Measurements from ENCODE around the gene DLL3.

Gene DLL3

GRCh38 chr19:39480337-39481228, 18.2 kb upstream of the DLL3 start, which contains the start of gene TIMM50:
Gene TIMM50, plus strand, starts transcription at chr19:39480838. Its CDS starts 16 bp downstream, at chr19:39480854.
- TF ChIP-seq FOXP2 (optimal IDR thresholded peaks at IDR 0.05; ENCODE audit: control extremely low read depth, extremely low read length, insufficient read depth) (no peak), EZH2 (IDR thresholded peaks at IDR 0.05) (no peak), POLR2AphosphoS5 (IDR thresholded peaks at IDR 0.05; ENCODE audit: borderline replicate concordance, low read depth, low read length) (peak; percentile 89; the same call in 1 of the 2 replicates)
- DNase-seq (ENCODE audit: low read depth, low spot score), result peak; percentile 39
- Histone ChIP-seq H3K4me3 (peak within 1 kb of the TSS; percentile 97), H3K9me3 (ENCODE audit: low read depth, low read length) (no peaks in the 10 kb centered on the region), H3K9ac (ENCODE audit: insufficient read length) (peak within 1 kb of the TSS; percentile 100), H3K36me3 (ENCODE audit: insufficient read depth, low read length) (peaks cover 24% of the 10 kb centered on the region; the same call in 1 of the 2 replicates), H3K27ac (peak within 1 kb of the TSS; percentile 87)

- H3K9me3 ChIP-seq (ENCODE audit: low read depth, low read length), result no peaks in the 10 kb centered on the region
- peak overlapping the region; percentile 87 for H3K27ac ChIP-seq
- H3K36me3 ChIP-seq (ENCODE audit: insufficient read depth, low read length), result peaks cover 22% of the 10 kb centered on the region; the same call in 1 of the 2 replicates
- no peak for DNase-seq (ENCODE audit: low read depth, low spot score)
- TF ChIP-seq POLR2AphosphoS5 (IDR thresholded peaks at IDR 0.05; ENCODE audit: borderline replicate concordance, low read depth, low read length) (no peak), EZH2 (IDR thresholded peaks at IDR 0.05) (no peak), FOXP2 (optimal IDR thresholded peaks at IDR 0.05; ENCODE audit: control extremely low read depth, extremely low read length, insufficient read depth) (no peak)
- H3K4me3 ChIP-seq, result peak overlapping the region; percentile 97
- H3K9ac ChIP-seq (ENCODE audit: insufficient read length), result peak overlapping the region; percentile 100
Observed at GRCh38 chr19:39481229-39481545, 17.6 kb upstream of the DLL3 start.

GRCh38 chr19:39481676-39482075, 17.1 kb upstream of the DLL3 start:
- TF ChIP-seq EZH2 (IDR thresholded peaks at IDR 0.05), result no peak
- no peak for TF ChIP-seq POLR2AphosphoS5 (IDR thresholded peaks at IDR 0.05; ENCODE audit: borderline replicate concordance, low read depth, low read length)
- TF ChIP-seq FOXP2 (optimal IDR thresholded peaks at IDR 0.05; ENCODE audit: control extremely low read depth, extremely low read length, insufficient read depth), result no peak
- Histone ChIP-seq H3K9ac (ENCODE audit: insufficient read length) (peak overlapping the region; percentile 100), H3K27ac (no peak overlapping the region), H3K9me3 (ENCODE audit: low read depth, low read length) (no peaks in the 10 kb centered on the region), H3K36me3 (ENCODE audit: insufficient read depth, low read length) (peaks cover 24% of the 10 kb centered on the region; the same call in 1 of the 2 replicates), H3K4me3 (peak overlapping the region; percentile 97)
- DNase-seq (ENCODE audit: low read depth, low spot score), result no peak

- Histone ChIP-seq H3K9me3 (ENCODE audit: low read depth, low read length) (no peaks in the 10 kb centered on the region), H3K36me3 (ENCODE audit: insufficient read depth, low read length) (peaks cover 33% of the 10 kb centered on the region; the same call in 1 of the 2 replicates), H3K27ac (no peak overlapping the region), H3K9ac (ENCODE audit: insufficient read length) (no peak overlapping the region), H3K4me3 (no peak overlapping the region)
- TF ChIP-seq POLR2AphosphoS5 (IDR thresholded peaks at IDR 0.05; ENCODE audit: borderline replicate concordance, low read depth, low read length) (no peak), FOXP2 (optimal IDR thresholded peaks at IDR 0.05; ENCODE audit: control extremely low read depth, extremely low read length, insufficient read depth) (no peak), EZH2 (IDR thresholded peaks at IDR 0.05) (no peak)
- DNase-seq (ENCODE audit: low read depth, low spot score), result no peak
Observed at GRCh38 chr19:39483141-39483540, 15.6 kb upstream of the DLL3 start.

GRCh38 chr19:39489756-39490155, 9.0 kb upstream of the DLL3 start:
- Histone ChIP-seq H3K4me3 (no peak overlapping the region), H3K27ac (no peak overlapping the region), H3K36me3 (ENCODE audit: insufficient read depth, low read length) (peaks cover 46% of the 10 kb centered on the region; the same call in 1 of the 2 replicates), H3K9me3 (ENCODE audit: low read depth, low read length) (no peaks in the 10 kb centered on the region), H3K9ac (ENCODE audit: insufficient read length) (no peak overlapping the region)
- TF ChIP-seq EZH2 (IDR thresholded peaks at IDR 0.05), result no peak
- no peak for TF ChIP-seq FOXP2 (optimal IDR thresholded peaks at IDR 0.05; ENCODE audit: control extremely low read depth, extremely low read length, insufficient read depth)
- TF ChIP-seq POLR2AphosphoS5 (IDR thresholded peaks at IDR 0.05; ENCODE audit: borderline replicate concordance, low read depth, low read length), result no peak
- no peak for DNase-seq (ENCODE audit: low read depth, low spot score)

- H3K4me3 ChIP-seq, result no peak overlapping the region
- no peak overlapping the region for H3K9ac ChIP-seq (ENCODE audit: insufficient read length)
- TF ChIP-seq FOXP2 (optimal IDR thresholded peaks at IDR 0.05; ENCODE audit: control extremely low read depth, extremely low read length, insufficient read depth) (no peak), EZH2 (IDR thresholded peaks at IDR 0.05) (no peak), POLR2AphosphoS5 (IDR thresholded peaks at IDR 0.05; ENCODE audit: borderline replicate concordance, low read depth, low read length) (no peak)
- no peak for DNase-seq (ENCODE audit: low read depth, low spot score)
- H3K27ac ChIP-seq, result no peak overlapping the region
- no peaks in the 10 kb centered on the region for H3K9me3 ChIP-seq (ENCODE audit: low read depth, low read length)
- peaks cover 28% of the 10 kb centered on the region; the same call in 1 of the 2 replicates for H3K36me3 ChIP-seq (ENCODE audit: insufficient read depth, low read length)
Observed at GRCh38 chr19:39492225-39492624, 6.5 kb upstream of the DLL3 start.

GRCh38 chr19:39492788-39493187, 6.0 kb upstream of the DLL3 start:
- H3K4me3 ChIP-seq, result no peak overlapping the region
- no peak overlapping the region for H3K9ac ChIP-seq (ENCODE audit: insufficient read length)
- H3K27ac ChIP-seq, result no peak overlapping the region; the same call in 1 of the 2 replicates
- H3K36me3 ChIP-seq (ENCODE audit: insufficient read depth, low read length), result peaks cover 27% of the 10 kb centered on the region; the same call in 1 of the 2 replicates
- no peak for DNase-seq (ENCODE audit: low read depth, low spot score)
- no peaks in the 10 kb centered on the region for H3K9me3 ChIP-seq (ENCODE audit: low read depth, low read length)
- TF ChIP-seq EZH2 (IDR thresholded peaks at IDR 0.05) (no peak), FOXP2 (optimal IDR thresholded peaks at IDR 0.05; ENCODE audit: control extremely low read depth, extremely low read length, insufficient read depth) (no peak), POLR2AphosphoS5 (IDR thresholded peaks at IDR 0.05; ENCODE audit: borderline replicate concordance, low read depth, low read length) (no peak)

GRCh38 chr19:39494661-39495060, 4.1 kb upstream of the DLL3 start:
- DNase-seq (ENCODE audit: low read depth, low spot score), result no peak
- H3K9me3 ChIP-seq (ENCODE audit: low read depth, low read length), result no peaks in the 10 kb centered on the region
- H3K27ac ChIP-seq, result no peak overlapping the region
- H3K36me3 ChIP-seq (ENCODE audit: insufficient read depth, low read length), result peaks cover 8% of the 10 kb centered on the region; the same call in 1 of the 2 replicates
- TF ChIP-seq POLR2AphosphoS5 (IDR thresholded peaks at IDR 0.05; ENCODE audit: borderline replicate concordance, low read depth, low read length) (no peak), EZH2 (IDR thresholded peaks at IDR 0.05) (no peak)
- H3K4me3 ChIP-seq, result no peak overlapping the region
- no peak overlapping the region for H3K9ac ChIP-seq (ENCODE audit: insufficient read length)

All from SK-N-MC (cell line).